Measurements from ENCODE around the gene MORC1. TPM values are rescaled to one million over a fixed set of nuclear protein-coding genes. Genes with fewer than 3 reads are reported as not detected.
"Not testable (repeated sequence)": the region's sequence is repeated elsewhere in the genome, so short reads cannot be mapped to it uniquely, and the experiment has no call there.

MORC1 gene
- polyA plus RNA-seq, 1 donor (not counting 4 experiments of a cell fraction or from before 2014, with no cell fraction given): not detected

- no peaks in the 10 kb centered on the region for H3K36me3 ChIP-seq (ENCODE audit: control insufficient read depth in 2 of 2, extremely low read depth in 1 of 2, insufficient read depth in 2 of 2, low read length in 2 of 2)
- H3K79me2 ChIP-seq (ENCODE audit: control insufficient read depth, insufficient read depth, low read length): no peaks in the 10 kb centered on the region
- H3K27me3 ChIP-seq (ENCODE audit: control insufficient read depth, extremely low read depth, insufficient read depth, low read length): no peaks in the 10 kb centered on the region
- FAIRE-seq (no peak), DNase-seq (ENCODE audit: low read depth, low spot score) (no peak)
- dilution Hi-C loops (cut with MboI; ENCODE audit: extremely low pct_ligation_motif_present, low sequenced_read_pairs): no loop called here
- H3K4me3 ChIP-seq (ENCODE audit: control insufficient read depth in 2 of 3, extremely low read depth in 1 of 3, insufficient read depth in 2 of 3, low read depth in 1 of 3, low read length in 3 of 3): no peak within 1 kb of the TSS
- H3K9ac ChIP-seq (ENCODE audit: control insufficient read depth, extremely low read depth, insufficient read depth, low read length): no peak within 1 kb of the TSS
- no peaks in the 10 kb centered on the region for H3K9me1 ChIP-seq (ENCODE audit: control insufficient read depth, extremely low read depth, insufficient read depth, low read length)
- H3K4me2 ChIP-seq (ENCODE audit: control insufficient read depth, extremely low read depth, insufficient read depth, low read depth, low read length): no peak within 1 kb of the TSS
- TF ChIP-seq EZH2 (IDR thresholded peaks at IDR 0.05; ENCODE audit: low read length): no peak
- no peak for TF ChIP-seq CTCF (optimal IDR thresholded peaks at IDR 0.05 in 1 of 3, IDR thresholded peaks at IDR 0.05 in 1 of 3, conservative IDR thresholded peaks at IDR 0.05 in 1 of 3; ENCODE audit: extremely low read depth in 1 of 3, insufficient read depth in 2 of 3, low read length in 3 of 3)
- no peaks in the 10 kb centered on the region for H3K4me1 ChIP-seq (ENCODE audit: control insufficient read depth, extremely low read depth, insufficient read depth, low read length)
- no peak within 1 kb of the TSS for H2AFZ ChIP-seq (ENCODE audit: control insufficient read depth, low read length)
- no peaks in the 10 kb centered on the region for H4K20me1 ChIP-seq (ENCODE audit: control insufficient read depth, extremely low read depth, insufficient read depth, low read length)
- no peak within 1 kb of the TSS for H3K27ac ChIP-seq (ENCODE audit: control insufficient read depth, insufficient read depth, low read length)
- H3K9me3 ChIP-seq (ENCODE audit: control insufficient read depth, low read depth, low read length): no peaks in the 10 kb centered on the region
These were observed 18.6 kb upstream of the MORC1 start, which contains the start of gene C3orf85 for GRCh38 chr3:109136523-109136922. Gene C3orf85 (plus strand): TSS chr3:109136719. CDS start chr3:109136848, 129 bp downstream.

- H3K27ac ChIP-seq (ENCODE audit: control insufficient read depth, insufficient read depth, low read length); H3K4me2 ChIP-seq (ENCODE audit: control insufficient read depth, extremely low read depth, insufficient read depth, low read depth, low read length); DNase-seq (ENCODE audit: low read depth, low spot score); FAIRE-seq; H3K36me3 ChIP-seq (ENCODE audit: control insufficient read depth in 2 of 2, extremely low read depth in 1 of 2, insufficient read depth in 2 of 2, low read length in 2 of 2); H3K9me3 ChIP-seq (ENCODE audit: control insufficient read depth, low read depth, low read length); dilution Hi-C loops (cut with MboI; ENCODE audit: extremely low pct_ligation_motif_present, low sequenced_read_pairs); H3K79me2 ChIP-seq (ENCODE audit: control insufficient read depth, insufficient read depth, low read length); H4K20me1 ChIP-seq (ENCODE audit: control insufficient read depth, extremely low read depth, insufficient read depth, low read length); H3K4me3 ChIP-seq (ENCODE audit: control insufficient read depth in 2 of 3, extremely low read depth in 1 of 3, insufficient read depth in 2 of 3, low read depth in 1 of 3, low read length in 3 of 3); H2AFZ ChIP-seq (ENCODE audit: control insufficient read depth, low read length); H3K27me3 ChIP-seq (ENCODE audit: control insufficient read depth, extremely low read depth, insufficient read depth, low read length); H3K4me1 ChIP-seq (ENCODE audit: control insufficient read depth, extremely low read depth, insufficient read depth, low read length); H3K9ac ChIP-seq (ENCODE audit: control insufficient read depth, extremely low read depth, insufficient read depth, low read length); H3K9me1 ChIP-seq (ENCODE audit: control insufficient read depth, extremely low read depth, insufficient read depth, low read length): not testable (repeated sequence)
These were observed 15.5 kb upstream of the MORC1 start for GRCh38 chr3:109133474-109133816.

- no peak overlapping the region for H3K4me3 ChIP-seq (ENCODE audit: control insufficient read depth in 2 of 3, extremely low read depth in 1 of 3, insufficient read depth in 2 of 3, low read depth in 1 of 3, low read length in 3 of 3)
- no peaks in the 10 kb centered on the region for H3K9me1 ChIP-seq (ENCODE audit: control insufficient read depth, extremely low read depth, insufficient read depth, low read length)
- no peaks in the 10 kb centered on the region for H3K36me3 ChIP-seq (ENCODE audit: control insufficient read depth in 2 of 2, extremely low read depth in 1 of 2, insufficient read depth in 2 of 2, low read length in 2 of 2)
- H3K9me3 ChIP-seq (ENCODE audit: control insufficient read depth, low read depth, low read length): no peaks in the 10 kb centered on the region
- H3K4me1 ChIP-seq (ENCODE audit: control insufficient read depth, extremely low read depth, insufficient read depth, low read length): no peaks in the 10 kb centered on the region
- no peak overlapping the region for H3K9ac ChIP-seq (ENCODE audit: control insufficient read depth, extremely low read depth, insufficient read depth, low read length)
- dilution Hi-C loops (cut with MboI; ENCODE audit: extremely low pct_ligation_motif_present, low sequenced_read_pairs): no loop called here
- FAIRE-seq (no peak), DNase-seq (ENCODE audit: low read depth, low spot score) (no peak)
- H3K4me2 ChIP-seq (ENCODE audit: control insufficient read depth, extremely low read depth, insufficient read depth, low read depth, low read length): no peak overlapping the region
- H4K20me1 ChIP-seq (ENCODE audit: control insufficient read depth, extremely low read depth, insufficient read depth, low read length): no peaks in the 10 kb centered on the region
- H3K27ac ChIP-seq (ENCODE audit: control insufficient read depth, insufficient read depth, low read length): no peak overlapping the region
- H3K27me3 ChIP-seq (ENCODE audit: control insufficient read depth, extremely low read depth, insufficient read depth, low read length): no peaks in the 10 kb centered on the region
- H2AFZ ChIP-seq (ENCODE audit: control insufficient read depth, low read length): no peak overlapping the region
- TF ChIP-seq EZH2 (IDR thresholded peaks at IDR 0.05; ENCODE audit: low read length): no peak
- no peak for TF ChIP-seq CTCF (optimal IDR thresholded peaks at IDR 0.05 in 1 of 3, IDR thresholded peaks at IDR 0.05 in 1 of 3, conservative IDR thresholded peaks at IDR 0.05 in 1 of 3; ENCODE audit: extremely low read depth in 1 of 3, insufficient read depth in 2 of 3, low read length in 3 of 3)
- no peaks in the 10 kb centered on the region for H3K79me2 ChIP-seq (ENCODE audit: control insufficient read depth, insufficient read depth, low read length)
These were observed 15.0 kb upstream of the MORC1 start for GRCh38 chr3:109132801-109133473.
